AG09309 (cell line): Measurements from ENCODE around the gene RRBP1.

ENCODE experiments used
- DNase-seq: peaks from one replicate; pipeline ENCODE4 v3.0.0-alpha.2; 2010; ENCODE audit warnings: low read depth
- H3K4me3 ChIP-seq: 2 replicates; pipeline ENCODE4 v1.5.1; 2011; ENCODE audit warnings: mild to moderate bottlenecking, low read depth, low read length, moderate library complexity; ENCODE audit not compliant: control insufficient read depth
- CTCF ChIP-seq: IDR thresholded peaks from 2 replicates; pipeline ENCODE4 v1.5.1; 2011; ENCODE audit warnings: mild to moderate bottlenecking, low read depth, low read length, inconsistent platforms; ENCODE audit not compliant: insufficient read depth, control insufficient read depth; ENCODE audit errors: missing control alignments

The RRBP1 gene

GRCh38 chr20:17667445-17667844 is 14.6 kb downstream of the RRBP1 start:
- no peak overlapping the region for H3K4me3 ChIP-seq
- DNase-seq = no peak
- TF ChIP-seq CTCF = no peak

- no peak overlapping the region for H3K4me3 ChIP-seq
- TF ChIP-seq CTCF = no peak
- no peak for DNase-seq
These were observed 15.6 kb downstream of the RRBP1 start for GRCh38 chr20:17666481-17666880.

GRCh38 chr20:17665756-17666155 is 16.3 kb downstream of the RRBP1 start:
- DNase-seq = no peak
- H3K4me3 ChIP-seq = no peak overlapping the region
- TF ChIP-seq CTCF = no peak

GRCh38 chr20:17664025-17664633 is 17.9 kb downstream of the RRBP1 start:
- TF ChIP-seq CTCF = no peak
- no peak for DNase-seq
- no peak overlapping the region for H3K4me3 ChIP-seq

- H3K4me3 ChIP-seq = no peak overlapping the region
- TF ChIP-seq CTCF = no peak
- DNase-seq = no peak
These were observed 18.6 kb downstream of the RRBP1 start for GRCh38 chr20:17663486-17663885.

- TF ChIP-seq CTCF = no peak
- H3K4me3 ChIP-seq = no peak overlapping the region
- no peak for DNase-seq
These were observed 19.0 kb downstream of the RRBP1 start for GRCh38 chr20:17663040-17663399.
